SK-N-SH treated with all-trans-retinoic acid at 6 μM for 48 hours (cell line): Measurements from ENCODE around the gene DNAH8.

Source experiments
- ATAC-seq: fragments of 200-7000 bp; cut with Tn5 transposase; 3 replicates; pipeline ENCODE4 v1.9.1; 2020; ENCODE audit warnings: mild to moderate bottlenecking, moderate library complexity
- BACH2 ChIP-seq: fragments of 250-450 bp; sonication (Bioruptor Pico); IDR thresholded peaks from 2 replicates; pipeline ENCODE4 v1.9.0; 2021; ENCODE audit warnings: mild to moderate bottlenecking, borderline replicate concordance
- CSDC2 ChIP-seq: fragments of 250-450 bp; sonication (Bioruptor Pico); IDR thresholded peaks from 2 replicates; pipeline ENCODE4 v1.5.0; 2020; ENCODE audit warnings: mild to moderate bottlenecking, moderate library complexity
- ESRRG ChIP-seq: fragments of 250-450 bp; sonication (Bioruptor Pico); IDR thresholded peaks from 2 replicates; pipeline ENCODE4 v1.6.1; 2021; ENCODE audit warnings: mild to moderate bottlenecking
- GLIS3 ChIP-seq: fragments of 250-450 bp; sonication (Bioruptor Pico); IDR thresholded peaks from 2 replicates; pipeline ENCODE4 v1.5.0; 2020; ENCODE audit warnings: mild to moderate bottlenecking, moderate library complexity
- ISL1 ChIP-seq: fragments of 250-450 bp; sonication (Bioruptor Pico); IDR thresholded peaks from 2 replicates; pipeline ENCODE4 v2.1.2; 2022; ENCODE audit warnings: mild to moderate bottlenecking, moderate library complexity
- OSR1 ChIP-seq: fragments of 250-450 bp; sonication (Bioruptor Pico); IDR thresholded peaks from 2 replicates; pipeline ENCODE4 v1.8.0; 2022; ENCODE audit warnings: moderate library complexity, mild to moderate bottlenecking, inconsistent platforms
- PPARA ChIP-seq: fragments of 250-450 bp; sonication (Bioruptor Pico); IDR thresholded peaks from 2 replicates; pipeline ENCODE4 v1.5.0; 2020; ENCODE audit warnings: mild to moderate bottlenecking, borderline replicate concordance
- RARB ChIP-seq: fragments of 250-450 bp; sonication (Bioruptor Pico); IDR thresholded peaks from 2 replicates; pipeline ENCODE4 v1.8.0; 2021; ENCODE audit warnings: mild to moderate bottlenecking, moderate library complexity
- SNAI2 ChIP-seq: fragments of 250-450 bp; sonication (Bioruptor Pico); IDR thresholded peaks from 2 replicates; pipeline ENCODE4 v1.5.0; 2020; ENCODE audit warnings: mild to moderate bottlenecking, moderate library complexity
- TCF4 ChIP-seq: fragments of 250-450 bp; sonication (Bioruptor Pico); IDR thresholded peaks from 2 replicates; pipeline ENCODE4 v1.8.0; 2021; ENCODE audit warnings: mild to moderate bottlenecking, moderate library complexity, borderline replicate concordance
- TOX ChIP-seq: fragments of 250-450 bp; sonication (Bioruptor Pico); IDR thresholded peaks from 2 replicates; pipeline ENCODE4 v1.8.0; 2021; ENCODE audit warnings: mild to moderate bottlenecking, moderate library complexity, borderline replicate concordance
- ZC3H10 ChIP-seq: fragments of 250-450 bp; sonication (Bioruptor Pico); IDR thresholded peaks from 2 replicates; pipeline ENCODE4 v1.5.1; 2021; ENCODE audit warnings: mild to moderate bottlenecking, moderate library complexity
- ZFP3 ChIP-seq: fragments of 250-450 bp; sonication (Bioruptor Pico); IDR thresholded peaks from 2 replicates; pipeline ENCODE4 v1.5.0; 2020; ENCODE audit warnings: mild to moderate bottlenecking, moderate library complexity
- ZFP30 ChIP-seq: fragments of 450-650 bp; formaldehyde crosslinking; IDR thresholded peaks from 2 replicates; pipeline ENCODE4 v1.5.0; 2022; ENCODE audit warnings: mild to moderate bottlenecking, moderate library complexity
- ZNF565 ChIP-seq: fragments of 450-650 bp; formaldehyde crosslinking; conservative IDR thresholded peaks from 2 replicates; pipeline ENCODE4 v1.5.0; 2020; ENCODE audit warnings: low read depth, mild to moderate bottlenecking, moderate library complexity
- ZNF70 ChIP-seq: fragments of 450-650 bp; formaldehyde crosslinking; IDR thresholded peaks from 2 replicates; pipeline ENCODE4 v1.5.0; 2020; ENCODE audit warnings: mild to moderate bottlenecking, moderate library complexity
- ZNF8 ChIP-seq: fragments of 450-650 bp; formaldehyde crosslinking; IDR thresholded peaks from 2 replicates; pipeline ENCODE4 v1.5.0; 2020; ENCODE audit warnings: mild to moderate bottlenecking, moderate library complexity
- TF ChIP-seq, protein P1 (sequence below): fragments of 250-450 bp; sonication (Bioruptor Pico); IDR thresholded peaks from 2 replicates; pipeline ENCODE4 v1.5.1; 2021; ENCODE audit warnings: mild to moderate bottlenecking, moderate library complexity
- TF ChIP-seq, protein P2 (sequence below): fragments of 250-450 bp; sonication (Bioruptor Pico); IDR thresholded peaks from 2 replicates; pipeline ENCODE4 v1.5.0; 2020; ENCODE audit warnings: mild to moderate bottlenecking, moderate library complexity
- TF ChIP-seq, protein P3 (sequence below): fragments of 250-450 bp; sonication (Bioruptor Pico); IDR thresholded peaks from 2 replicates; pipeline ENCODE4 v1.8.0; 2020; ENCODE audit warnings: mild to moderate bottlenecking, moderate library complexity, borderline replicate concordance

DNAH8 gene

DNA sequence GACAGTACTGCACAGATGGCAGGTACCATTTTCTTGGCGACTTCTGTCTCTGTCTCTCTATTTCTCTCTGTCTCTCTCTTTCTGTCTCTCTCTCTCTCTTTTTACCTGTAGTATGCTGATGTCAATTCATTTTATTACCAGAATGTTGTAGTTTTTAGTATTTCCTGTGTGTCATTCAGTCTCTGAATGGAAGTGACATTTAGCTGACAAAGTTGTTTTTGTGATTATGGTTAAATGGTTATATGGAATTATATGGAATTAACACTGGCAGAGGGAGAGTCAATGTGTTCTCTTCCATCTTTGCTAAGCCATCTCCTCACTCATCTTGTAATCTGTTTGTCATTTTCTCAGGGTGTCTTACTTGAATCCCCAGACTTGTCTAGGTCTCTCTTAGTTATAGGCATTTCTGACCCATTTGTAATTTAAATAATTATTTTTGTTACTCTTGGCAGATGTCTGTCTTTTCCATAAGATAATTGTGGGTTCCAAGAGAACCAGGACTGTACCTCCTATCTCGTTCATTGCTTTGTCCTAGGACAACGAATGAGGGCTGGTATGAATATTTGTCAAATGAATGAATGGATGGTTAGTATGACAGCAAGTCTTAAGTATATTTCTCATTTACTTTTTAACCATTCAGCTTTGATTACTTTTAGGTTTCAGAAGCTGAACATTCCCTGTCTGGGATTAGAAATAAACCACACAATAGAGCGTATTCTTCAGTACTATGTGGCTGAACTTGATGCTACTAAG is 64.4 kb downstream of the DNAH8 start (continued):
- TF ChIP-seq, protein P1, sequence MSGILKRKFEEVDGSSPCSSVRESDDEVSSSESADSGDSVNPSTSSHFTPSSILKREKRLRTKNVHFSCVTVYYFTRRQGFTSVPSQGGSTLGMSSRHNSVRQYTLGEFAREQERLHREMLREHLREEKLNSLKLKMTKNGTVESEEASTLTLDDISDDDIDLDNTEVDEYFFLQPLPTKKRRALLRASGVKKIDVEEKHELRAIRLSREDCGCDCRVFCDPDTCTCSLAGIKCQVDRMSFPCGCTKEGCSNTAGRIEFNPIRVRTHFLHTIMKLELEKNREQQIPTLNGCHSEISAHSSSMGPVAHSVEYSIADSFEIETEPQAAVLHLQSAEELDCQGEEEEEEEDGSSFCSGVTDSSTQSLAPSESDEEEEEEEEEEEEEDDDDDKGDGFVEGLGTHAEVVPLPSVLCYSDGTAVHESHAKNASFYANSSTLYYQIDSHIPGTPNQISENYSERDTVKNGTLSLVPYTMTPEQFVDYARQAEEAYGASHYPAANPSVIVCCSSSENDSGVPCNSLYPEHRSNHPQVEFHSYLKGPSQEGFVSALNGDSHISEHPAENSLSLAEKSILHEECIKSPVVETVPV = no peak
- no peak for TF ChIP-seq RARB (CRISPR knock-in tag)
- TF ChIP-seq, all 23 proteins: peak for 0

DNA sequence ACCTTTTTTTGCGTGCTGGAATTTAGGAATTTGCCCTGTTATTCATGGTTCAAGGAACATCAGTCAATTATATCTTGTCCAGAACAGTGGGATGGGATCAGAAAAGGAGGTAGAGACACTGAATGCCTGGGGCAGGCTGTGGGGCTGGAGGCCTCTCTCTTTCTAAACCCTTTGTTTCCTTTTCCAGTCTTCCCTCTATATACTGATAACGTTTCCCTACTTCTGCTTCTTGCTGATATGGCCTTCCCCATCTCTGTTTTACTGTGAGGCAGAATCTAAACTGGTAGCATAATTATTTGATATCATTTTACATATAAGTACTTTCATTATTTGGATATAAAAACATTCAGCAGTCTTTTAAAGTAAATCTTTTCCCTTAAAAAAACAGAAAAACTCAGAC is 67.5 kb downstream of the DNAH8 start:
- no peak for ATAC-seq
- TF ChIP-seq ISL1 (CRISPR knock-in tag) (no peak), OSR1 (CRISPR knock-in tag) (no peak), ZFP3 (no peak), ZC3H10 (CRISPR knock-in tag) (no peak), GLIS3 (CRISPR knock-in tag) (no peak), ZNF8 (CRISPR knock-in tag) (no peak), PPARA (CRISPR knock-in tag) (no peak), SNAI2 (CRISPR knock-in tag) (no peak), CSDC2 (CRISPR knock-in tag) (no peak), ZNF70 (CRISPR knock-in tag) (no peak), TOX (CRISPR knock-in tag) (no peak), ZNF565 (CRISPR knock-in tag) (no peak), ESRRG (no peak), BACH2 (no peak)
- TF ChIP-seq, protein P2, sequence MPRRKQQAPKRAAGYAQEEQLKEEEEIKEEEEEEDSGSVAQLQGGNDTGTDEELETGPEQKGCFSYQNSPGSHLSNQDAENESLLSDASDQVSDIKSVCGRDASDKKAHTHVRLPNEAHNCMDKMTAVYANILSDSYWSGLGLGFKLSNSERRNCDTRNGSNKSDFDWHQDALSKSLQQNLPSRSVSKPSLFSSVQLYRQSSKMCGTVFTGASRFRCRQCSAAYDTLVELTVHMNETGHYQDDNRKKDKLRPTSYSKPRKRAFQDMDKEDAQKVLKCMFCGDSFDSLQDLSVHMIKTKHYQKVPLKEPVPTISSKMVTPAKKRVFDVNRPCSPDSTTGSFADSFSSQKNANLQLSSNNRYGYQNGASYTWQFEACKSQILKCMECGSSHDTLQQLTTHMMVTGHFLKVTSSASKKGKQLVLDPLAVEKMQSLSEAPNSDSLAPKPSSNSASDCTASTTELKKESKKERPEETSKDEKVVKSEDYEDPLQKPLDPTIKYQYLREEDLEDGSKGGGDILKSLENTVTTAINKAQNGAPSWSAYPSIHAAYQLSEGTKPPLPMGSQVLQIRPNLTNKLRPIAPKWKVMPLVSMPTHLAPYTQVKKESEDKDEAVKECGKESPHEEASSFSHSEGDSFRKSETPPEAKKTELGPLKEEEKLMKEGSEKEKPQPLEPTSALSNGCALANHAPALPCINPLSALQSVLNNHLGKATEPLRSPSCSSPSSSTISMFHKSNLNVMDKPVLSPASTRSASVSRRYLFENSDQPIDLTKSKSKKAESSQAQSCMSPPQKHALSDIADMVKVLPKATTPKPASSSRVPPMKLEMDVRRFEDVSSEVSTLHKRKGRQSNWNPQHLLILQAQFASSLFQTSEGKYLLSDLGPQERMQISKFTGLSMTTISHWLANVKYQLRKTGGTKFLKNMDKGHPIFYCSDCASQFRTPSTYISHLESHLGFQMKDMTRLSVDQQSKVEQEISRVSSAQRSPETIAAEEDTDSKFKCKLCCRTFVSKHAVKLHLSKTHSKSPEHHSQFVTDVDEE = no peak
- TF ChIP-seq, protein P3, sequence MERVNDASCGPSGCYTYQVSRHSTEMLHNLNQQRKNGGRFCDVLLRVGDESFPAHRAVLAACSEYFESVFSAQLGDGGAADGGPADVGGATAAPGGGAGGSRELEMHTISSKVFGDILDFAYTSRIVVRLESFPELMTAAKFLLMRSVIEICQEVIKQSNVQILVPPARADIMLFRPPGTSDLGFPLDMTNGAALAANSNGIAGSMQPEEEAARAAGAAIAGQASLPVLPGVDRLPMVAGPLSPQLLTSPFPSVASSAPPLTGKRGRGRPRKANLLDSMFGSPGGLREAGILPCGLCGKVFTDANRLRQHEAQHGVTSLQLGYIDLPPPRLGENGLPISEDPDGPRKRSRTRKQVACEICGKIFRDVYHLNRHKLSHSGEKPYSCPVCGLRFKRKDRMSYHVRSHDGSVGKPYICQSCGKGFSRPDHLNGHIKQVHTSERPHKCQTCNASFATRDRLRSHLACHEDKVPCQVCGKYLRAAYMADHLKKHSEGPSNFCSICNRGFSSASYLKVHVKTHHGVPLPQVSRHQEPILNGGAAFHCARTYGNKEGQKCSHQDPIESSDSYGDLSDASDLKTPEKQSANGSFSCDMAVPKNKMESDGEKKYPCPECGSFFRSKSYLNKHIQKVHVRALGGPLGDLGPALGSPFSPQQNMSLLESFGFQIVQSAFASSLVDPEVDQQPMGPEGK = no peak

DNA sequence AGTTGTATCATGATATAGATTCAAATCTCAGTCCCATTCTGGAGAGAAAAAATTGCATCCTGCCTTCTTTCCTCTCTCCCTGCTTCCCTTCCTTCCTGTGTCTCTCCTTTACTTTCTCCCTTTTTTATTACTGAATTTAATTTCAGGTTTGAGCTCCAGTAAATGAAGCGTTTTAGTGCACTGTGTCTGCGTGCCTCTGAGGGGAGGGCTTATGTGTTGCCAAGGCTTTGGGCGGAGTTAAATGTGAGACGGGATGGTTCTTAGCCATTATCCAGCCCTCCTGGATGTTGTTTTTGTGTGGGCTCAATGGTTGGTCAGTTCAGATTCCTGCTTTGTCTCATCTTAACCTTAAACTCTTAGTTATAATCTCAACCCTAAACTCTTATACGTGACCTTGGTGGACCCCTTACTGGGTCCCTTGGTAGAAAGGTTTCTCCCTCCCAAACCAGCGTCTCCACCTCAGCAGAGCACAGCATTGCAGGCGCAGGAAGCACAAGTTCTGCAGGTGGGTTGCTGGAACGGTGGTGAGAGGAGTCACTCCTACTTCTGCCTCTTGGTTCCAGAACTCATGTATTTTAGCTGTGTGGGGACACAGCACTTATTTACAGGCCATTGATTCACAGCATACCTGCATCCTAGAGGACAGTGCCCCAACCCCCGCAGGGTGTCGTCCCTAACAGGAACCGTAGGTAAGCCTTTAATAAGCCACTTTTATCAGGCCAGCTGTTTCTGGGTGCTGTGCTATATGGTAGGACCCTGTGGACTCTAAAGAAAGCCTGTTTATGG is 68.5 kb downstream of the DNAH8 start:
- TF ChIP-seq SNAI2 (CRISPR knock-in tag) (no peak), ZC3H10 (CRISPR knock-in tag) (no peak), TCF4 (CRISPR knock-in tag) (no peak), RARB (CRISPR knock-in tag) (no peak), ZNF565 (CRISPR knock-in tag) (no peak), CSDC2 (CRISPR knock-in tag) (no peak), TOX (CRISPR knock-in tag) (no peak), ZFP30 (no peak), OSR1 (CRISPR knock-in tag) (no peak)
- TF ChIP-seq, protein P3 = no peak
- no peak for ATAC-seq
